DLD1 (cell line): Measurements from ENCODE around the gene COX8A.

Experiments used
- in situ Hi-C: cut with HindIII; loops from 2 replicates; pipeline ENCODE4 v1.10.0; 2017; ENCODE audit warnings: low sequenced_read_pairs

The COX8A gene

GRCh38 chr11:64019106-64020037, 45.0 kb downstream of the COX8A start:
- in situ Hi-C loops, result no loop called here

- in situ Hi-C loops, result no loop called here
Measured at GRCh38 chr11:64020976-64021756, 46.7 kb downstream of the COX8A start.

- in situ Hi-C loops, result no loop called here
Measured at GRCh38 chr11:64021757-64022093, 47.3 kb downstream of the COX8A start.

- in situ Hi-C loops, result no loop called here
Measured at GRCh38 chr11:64022125-64022784, 47.8 kb downstream of the COX8A start.

GRCh38 chr11:64023712-64024710, 49.6 kb downstream of the COX8A start:
- in situ Hi-C loops, result no loop called here

GRCh38 chr11:64025205-64025604, 50.8 kb downstream of the COX8A start:
- in situ Hi-C loops, result no loop called here
